Neuronal stem cell (in vitro differentiated cells): ENCODE results near the gene HENMT1.

Source experiments
- DNase-seq: peaks from one replicate; pipeline ENCODE4 v3.0.0-alpha.2; 2013; ENCODE audit warnings: low spot score
- H2AFZ ChIP-seq: one replicate; pipeline ENCODE4 v1.6.1; 2013; ENCODE audit warnings: mild to moderate bottlenecking, low read length, inconsistent platforms
- H2AK5ac ChIP-seq: 2 replicates; pipeline ENCODE4 v1.6.1; 2013; ENCODE audit warnings: low read depth, mild to moderate bottlenecking, inconsistent platforms, low read length, moderate library complexity, mixed read lengths
- H2BK120ac ChIP-seq: 2 replicates; pipeline ENCODE4 v1.6.1; 2013; ENCODE audit warnings: low read depth, mild to moderate bottlenecking, inconsistent platforms, low read length, moderate library complexity, mixed read lengths
- H2BK12ac ChIP-seq: one replicate; pipeline ENCODE4 v1.6.1; 2013; ENCODE audit warnings: low read length, inconsistent platforms
- H2BK15ac ChIP-seq: 2 replicates; pipeline ENCODE4 v1.6.1; 2013; ENCODE audit warnings: mild to moderate bottlenecking, low read length, inconsistent platforms, mixed read lengths
- H2BK5ac ChIP-seq: one replicate; pipeline ENCODE4 v1.6.1; 2013; ENCODE audit warnings: inconsistent platforms, mild to moderate bottlenecking, low read length, moderate library complexity
- H3K14ac ChIP-seq: one replicate; pipeline ENCODE4 v1.6.1; 2013; ENCODE audit warnings: low read length, inconsistent platforms
- H3K18ac ChIP-seq: 2 replicates; pipeline ENCODE4 v1.6.1; 2013; ENCODE audit warnings: low read length, inconsistent platforms
- H3K23ac ChIP-seq: 2 replicates; pipeline ENCODE4 v1.6.1; 2013; ENCODE audit warnings: low read depth, mild to moderate bottlenecking, mixed read lengths, low read length, inconsistent platforms; ENCODE audit not compliant: poor library complexity
- H3K27ac ChIP-seq: replicated peaks from 3 replicates; pipeline ENCODE4 v1.5.1; 2013; ENCODE audit warnings: low read length, inconsistent platforms
- H3K27me3 ChIP-seq, 3 experiments: 2 replicates each; pipeline ENCODE4 v1.6.1; 2013; ENCODE audit warnings: low read length in 3 of 3, mild to moderate bottlenecking in 2 of 3, inconsistent platforms in 1 of 3, low read depth in 1 of 3, mixed read lengths in 1 of 3, moderate library complexity in 1 of 3; ENCODE audit not compliant: control insufficient read depth in 3 of 3, insufficient read depth in 3 of 3
- H3K36me3 ChIP-seq, 2 donors: replicated peaks in 1 of 2; 2 replicates each; pipeline ENCODE4 v1.6.1; 2013; ENCODE audit warnings: low read length in 2 of 2; ENCODE audit not compliant: control insufficient read depth in 2 of 2, insufficient read depth in 2 of 2
- H3K4ac ChIP-seq: 2 replicates; pipeline ENCODE4 v1.6.1; 2013; ENCODE audit warnings: inconsistent platforms, mild to moderate bottlenecking, low read length, moderate library complexity
- H3K4me1 ChIP-seq, 2 donors: 1 replicate in 1 of 2; 2 replicates in 1 of 2; pipeline ENCODE4 v1.6.1; 2013; ENCODE audit warnings: low read length in 2 of 2, low read depth in 1 of 2; ENCODE audit not compliant: control insufficient read depth in 2 of 2, insufficient read depth in 1 of 2
- H3K4me2 ChIP-seq: one replicate; pipeline ENCODE4 v1.6.1; 2013; ENCODE audit warnings: mild to moderate bottlenecking, low read length, inconsistent platforms; ENCODE audit not compliant: insufficient read depth, poor library complexity, severe bottlenecking
- H3K4me3 ChIP-seq, 2 donors: 2 replicates each; pipeline ENCODE4 v1.5.1; 2013; ENCODE audit warnings: low read length in 2 of 2, mild to moderate bottlenecking in 2 of 2, inconsistent platforms in 1 of 2, moderate library complexity in 1 of 2
- H3K79me1 ChIP-seq: one replicate; pipeline ENCODE4 v1.6.1; 2013; ENCODE audit warnings: low read depth, mild to moderate bottlenecking, inconsistent platforms, low read length, moderate library complexity
- H3K9ac ChIP-seq: one replicate; pipeline ENCODE4 v1.6.1; 2013; ENCODE audit warnings: mild to moderate bottlenecking, low read depth, low read length, inconsistent platforms; ENCODE audit not compliant: poor library complexity
- H3K9me3 ChIP-seq, 2 donors: replicated peaks in 1 of 2; 2 replicates each; pipeline versions ENCODE3 to v1.6.1; 2013; ENCODE audit warnings: low read length in 2 of 2, mild to moderate bottlenecking in 2 of 2, inconsistent platforms in 1 of 2, low read depth in 1 of 2, mixed read lengths in 1 of 2, moderate library complexity in 1 of 2; ENCODE audit not compliant: control insufficient read depth in 2 of 2, insufficient read depth in 1 of 2
- H4K8ac ChIP-seq: one replicate; pipeline ENCODE4 v1.6.1; 2013; ENCODE audit warnings: low read depth, mild to moderate bottlenecking, inconsistent platforms, low read length, moderate library complexity
- H4K91ac ChIP-seq: one replicate; pipeline ENCODE4 v1.6.1; 2013; ENCODE audit warnings: low read length, low read depth, mild to moderate bottlenecking, inconsistent platforms; ENCODE audit not compliant: poor library complexity
- WGBS, 2 donors: extraction: QIAGEN DNeasy Blood & Tissue Kit; methylation state at CpG; one replicate each; pipeline ENCODE4 v1.1.7; 2013; ENCODE audit warnings: missing lambda C conversion rate in 2 of 2, mixed read lengths in 1 of 2; ENCODE audit not compliant: insufficient read length in 2 of 2, insufficient replicate concordance in 1 of 2; ENCODE audit errors: extremely low coverage in 2 of 2; 5-methylcytosine and 5-hydroxymethylcytosine counted together

Gene HENMT1

DNA sequence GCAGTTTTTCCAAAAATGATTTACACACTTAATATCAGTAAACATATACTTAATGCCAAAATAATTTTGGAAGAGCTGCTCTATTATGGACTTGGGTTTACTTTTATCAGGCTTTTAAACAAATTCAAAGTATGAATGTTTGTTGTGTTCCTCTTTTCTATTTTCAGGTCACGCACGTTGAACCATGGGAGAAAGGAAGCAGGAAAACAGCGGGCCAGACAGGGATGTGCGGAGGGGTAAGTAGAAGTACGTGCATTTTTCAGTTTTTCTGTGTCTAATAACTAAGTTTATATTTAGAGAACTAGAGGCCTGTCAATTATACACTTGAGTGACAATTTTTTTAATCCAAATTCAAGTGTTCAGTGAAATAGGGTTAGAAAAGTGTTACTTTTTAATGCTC, 34.6 kb upstream of the HENMT1 start:
- no peak overlapping the region for H2BK120ac ChIP-seq
- H3K36me3 ChIP-seq, result peaks cover 19 to 68% of the 10 kb centered on the region in 2 donors
- H3K79me1 ChIP-seq, result peaks cover 3% of the 10 kb centered on the region
- H2BK15ac ChIP-seq, result no peak overlapping the region
- no peak overlapping the region for H3K27ac ChIP-seq
- no peaks in the 10 kb centered on the region for H3K27me3 ChIP-seq
- no peak overlapping the region for H3K23ac ChIP-seq
- no peaks in the 10 kb centered on the region for H3K9me3 ChIP-seq
- DNase-seq, result no peak
- H2AK5ac ChIP-seq, result no peak overlapping the region
- no peak overlapping the region for H2AFZ ChIP-seq
- H3K4me3 ChIP-seq, result no peak overlapping the region
- no peak overlapping the region for H3K14ac ChIP-seq
- H2BK5ac ChIP-seq, result no peak overlapping the region
- no CpG with 5 or more reads among the region's 5 CpGs for WGBS, 2 donors
- no peak overlapping the region for H2BK12ac ChIP-seq
- no peak overlapping the region for H3K18ac ChIP-seq
- peaks cover 1 to 8% of the 10 kb centered on the region in 2 donors for H3K4me1 ChIP-seq
- H4K91ac ChIP-seq, result no peak overlapping the region
- H3K4me2 ChIP-seq, result no peak overlapping the region
- H4K8ac ChIP-seq, result no peak overlapping the region
- no peak overlapping the region for H3K4ac ChIP-seq
- no peak overlapping the region for H3K9ac ChIP-seq

DNA sequence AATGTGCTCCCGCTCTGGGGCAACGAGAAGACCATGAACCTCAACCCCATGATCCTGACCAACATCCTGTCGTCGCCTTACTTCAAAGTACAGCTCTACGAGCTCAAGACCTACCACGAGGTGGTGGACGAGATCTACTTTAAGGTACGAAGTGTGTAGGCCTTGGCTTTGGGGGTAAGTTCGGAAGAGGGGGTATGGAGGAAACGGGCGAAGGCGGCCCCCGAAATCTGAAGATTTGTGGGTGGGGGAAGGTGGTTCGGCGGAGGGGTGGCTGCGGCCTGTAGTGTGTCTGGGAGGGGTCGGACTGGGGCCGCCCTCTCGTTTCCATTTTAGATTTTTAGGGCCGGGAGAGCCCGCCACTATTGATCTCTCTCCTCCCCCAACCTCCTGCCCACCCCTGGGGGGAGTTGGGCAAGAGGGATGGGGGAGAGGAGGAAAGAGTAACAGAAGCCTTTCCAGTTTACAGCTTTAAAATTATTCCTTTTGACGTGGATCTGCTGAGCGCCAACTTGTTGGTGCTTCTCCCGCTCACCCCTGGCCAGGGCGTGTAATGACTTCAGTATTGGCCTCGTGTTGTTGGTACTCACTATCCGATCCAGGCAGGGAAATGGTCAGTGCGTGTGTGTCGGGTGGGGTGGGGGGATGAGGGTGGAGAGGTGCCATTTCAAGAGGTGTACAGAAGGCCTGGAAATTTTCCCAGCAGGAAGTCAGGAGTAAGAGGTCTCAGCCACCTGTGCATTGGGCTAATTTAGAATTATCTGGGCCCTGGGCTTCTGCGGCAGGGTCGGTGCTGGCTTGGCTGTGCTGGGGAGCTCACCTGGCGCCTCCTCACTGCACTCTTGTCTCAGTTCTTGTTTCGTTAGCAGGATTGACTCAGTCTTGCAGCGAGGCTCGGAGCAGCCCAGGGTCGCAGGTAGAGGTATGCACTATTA, 32.1 kb upstream of the HENMT1 start:
- Histone ChIP-seq H3K9ac (peak overlapping the region; percentile 85), H4K91ac (peak overlapping the region; percentile 94), H3K23ac (peak overlapping the region; percentile 99), H2BK12ac (no peak overlapping the region), H3K27me3 (no peaks in the 10 kb centered on the region), H3K79me1 (peaks cover 3% of the 10 kb centered on the region), H2BK15ac (peak overlapping the region; percentile 69), H2BK120ac (peak overlapping the region; percentile 82), H2BK5ac (peak overlapping the region; percentile 69), H3K14ac (peak overlapping the region; percentile 86), H3K4me3 (peak overlapping the region; percentile 84 to 88), H2AFZ (peak overlapping the region; percentile 91), H3K4me1 (peaks cover 1 to 8% of the 10 kb centered on the region in 2 donors), H3K4ac (no peak overlapping the region), H4K8ac (no peak overlapping the region), H2AK5ac (peak overlapping the region; percentile 41), H3K9me3 (no peaks in the 10 kb centered on the region), H3K18ac (peak overlapping the region; percentile 100), H3K27ac (peak overlapping the region; percentile 99), H3K36me3 (peaks cover 8 to 43% of the 10 kb centered on the region in 2 donors), H3K4me2 (peak overlapping the region; percentile 84)
- WGBS, 2 donors, result no CpG with 5 or more reads among the region's 36 CpGs
- DNase-seq, result no peak

DNA sequence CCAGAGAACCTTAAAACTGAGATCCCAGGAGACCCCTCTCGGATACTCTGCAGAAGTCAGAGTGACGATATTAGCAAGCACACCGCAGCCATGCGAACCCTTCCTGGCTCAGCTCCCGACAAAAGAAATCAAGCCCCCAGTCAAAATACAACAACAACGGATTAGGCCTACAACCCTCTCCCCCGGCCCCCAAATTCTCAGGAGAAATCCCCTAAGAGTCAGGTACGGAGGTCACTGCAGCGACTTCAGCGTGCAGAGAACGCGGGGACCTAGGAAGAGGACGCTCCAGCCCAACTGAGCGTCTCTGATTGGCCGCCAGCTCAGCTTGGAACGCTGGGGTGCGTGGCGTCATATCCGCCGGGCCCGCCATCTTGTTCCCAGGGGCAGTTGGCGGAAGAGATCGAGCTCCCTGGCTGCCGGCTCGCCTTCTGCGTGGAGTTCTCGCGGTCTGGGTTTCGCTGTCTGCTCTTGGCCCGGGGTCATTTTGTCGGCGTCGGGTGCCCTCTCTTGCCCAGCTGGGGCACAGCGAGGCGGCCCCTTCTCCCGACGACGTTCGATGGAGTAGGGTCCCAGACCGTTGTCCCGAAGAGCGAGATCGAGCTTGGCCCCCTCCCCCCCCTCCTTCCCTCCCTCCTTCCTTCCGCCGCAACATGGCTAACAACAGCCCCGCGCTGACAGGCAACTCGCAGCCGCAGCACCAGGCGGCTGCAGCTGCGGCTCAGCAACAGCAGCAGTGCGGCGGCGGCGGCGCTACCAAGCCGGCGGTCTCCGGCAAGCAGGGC, 31.2 kb upstream of the HENMT1 start, which contains the start of gene PRPF38B:
Gene PRPF38B (plus strand): TSS at position 369 of the 782 bp plus-strand sequence. CDS start 282 bp downstream, at position 651.
- Histone ChIP-seq H3K27ac (peak within 1 kb of the TSS; percentile 99), H3K4me2 (peak within 1 kb of the TSS; percentile 84), H3K36me3 (peaks cover 6 to 34% of the 10 kb centered on the region in 2 donors), H2AFZ (peak within 1 kb of the TSS; percentile 91), H3K4ac (no peak within 1 kb of the TSS), H3K14ac (peak within 1 kb of the TSS; percentile 86), H3K9me3 (no peaks in the 10 kb centered on the region), H3K23ac (peak within 1 kb of the TSS; percentile 99), H3K27me3 (no peaks in the 10 kb centered on the region), H3K79me1 (peaks cover 3% of the 10 kb centered on the region), H2AK5ac (peak within 1 kb of the TSS; percentile 54), H3K9ac (peak within 1 kb of the TSS; percentile 85), H4K8ac (no peak within 1 kb of the TSS), H4K91ac (peak within 1 kb of the TSS; percentile 94), H2BK120ac (peak within 1 kb of the TSS; percentile 82), H2BK12ac (no peak within 1 kb of the TSS), H3K4me1 (peaks cover 1 to 8% of the 10 kb centered on the region in 2 donors), H2BK5ac (peak within 1 kb of the TSS; percentile 69), H2BK15ac (peak within 1 kb of the TSS; percentile 69), H3K18ac (peak within 1 kb of the TSS; percentile 100), H3K4me3 (peak within 1 kb of the TSS; percentile 84 to 88)
- WGBS, 2 donors, result no CpG with 5 or more reads among the region's 59 CpGs
- DNase-seq, result peak; percentile 87
